ENCODE results near the gene TRIM41.

Gene TRIM41

GRCh38 chr5:181173420-181174342 is 49.4 kb upstream of the TRIM41 start (continued):
- TF ChIP-seq ZNF335 (tag by site-specific recombination; conservative IDR thresholded peaks at IDR 0.05) (peak; percentile 39; the same call in 1 of the 2 replicates), ZNF391 (tag by site-specific recombination; IDR thresholded peaks at IDR 0.05; ENCODE audit: borderline replicate concordance, low read depth) (peak; percentile 14; the same call in 1 of the 2 replicates), ZNF501 (tag by site-specific recombination; IDR thresholded peaks at IDR 0.05) (peak; percentile 95; the same call in 1 of the 2 replicates), ZNF521 (tag by site-specific recombination; IDR thresholded peaks at IDR 0.05) (no peak), KLF8 (tag by site-specific recombination; IDR thresholded peaks at IDR 0.05) (peak; percentile 87), ZNF2 (tag by site-specific recombination; IDR thresholded peaks at IDR 0.05) (peak; percentile 98), ZNF449 (tag by site-specific recombination; IDR thresholded peaks at IDR 0.05) (peak; percentile 54; the same call in 1 of the 2 replicates), MEIS1 (CRISPR knock-in tag; IDR thresholded peaks at IDR 0.05; ENCODE audit: borderline replicate concordance) (no peak), ZNF792 (tag by site-specific recombination; IDR thresholded peaks at IDR 0.05) (no peak; the same call in 1 of the 2 replicates), ZNF530 (tag by site-specific recombination; IDR thresholded peaks at IDR 0.05; ENCODE audit: low read depth) (no peak), ZNF174 (tag by site-specific recombination; IDR thresholded peaks at IDR 0.05) (no peak), ZNF248 (tag by site-specific recombination; IDR thresholded peaks at IDR 0.05) (no peak), ZBTB8A (tag by site-specific recombination; IDR thresholded peaks at IDR 0.05) (peak; percentile 99), ZNF548 (tag by site-specific recombination; IDR thresholded peaks at IDR 0.05) (no peak), ZNF280C (tag by site-specific recombination; IDR thresholded peaks at IDR 0.05) (no peak), ZNF707 (tag by site-specific recombination; IDR thresholded peaks at IDR 0.05) (no peak), ZNF133 (tag by site-specific recombination; IDR thresholded peaks at IDR 0.05) (no peak), SCRT2 (tag by site-specific recombination; IDR thresholded peaks at IDR 0.05) (peak; percentile 8), TSHZ1 (tag by site-specific recombination; IDR thresholded peaks at IDR 0.05; ENCODE audit: borderline replicate concordance) (no peak; the same call in 1 of the 2 replicates), ZNF549 (tag by site-specific recombination; IDR thresholded peaks at IDR 0.05) (peak; percentile 82), ZSCAN4 (tag by site-specific recombination; IDR thresholded peaks at IDR 0.05) (peak; percentile 28; the same call in 1 of the 2 replicates), ZNF510 (tag by site-specific recombination; IDR thresholded peaks at IDR 0.05; ENCODE audit: insufficient replicate concordance) (peak; percentile 86), ZNF169 (tag by site-specific recombination; IDR thresholded peaks at IDR 0.05) (no peak), ZNF140 (tag by site-specific recombination; IDR thresholded peaks at IDR 0.05) (no peak), ZNF266 (tag by site-specific recombination; IDR thresholded peaks at IDR 0.05; ENCODE audit: low read depth) (no peak), ZNF558 (tag by site-specific recombination; IDR thresholded peaks at IDR 0.05) (peak; percentile 86)
- TF ChIP-seq, protein P1, sequence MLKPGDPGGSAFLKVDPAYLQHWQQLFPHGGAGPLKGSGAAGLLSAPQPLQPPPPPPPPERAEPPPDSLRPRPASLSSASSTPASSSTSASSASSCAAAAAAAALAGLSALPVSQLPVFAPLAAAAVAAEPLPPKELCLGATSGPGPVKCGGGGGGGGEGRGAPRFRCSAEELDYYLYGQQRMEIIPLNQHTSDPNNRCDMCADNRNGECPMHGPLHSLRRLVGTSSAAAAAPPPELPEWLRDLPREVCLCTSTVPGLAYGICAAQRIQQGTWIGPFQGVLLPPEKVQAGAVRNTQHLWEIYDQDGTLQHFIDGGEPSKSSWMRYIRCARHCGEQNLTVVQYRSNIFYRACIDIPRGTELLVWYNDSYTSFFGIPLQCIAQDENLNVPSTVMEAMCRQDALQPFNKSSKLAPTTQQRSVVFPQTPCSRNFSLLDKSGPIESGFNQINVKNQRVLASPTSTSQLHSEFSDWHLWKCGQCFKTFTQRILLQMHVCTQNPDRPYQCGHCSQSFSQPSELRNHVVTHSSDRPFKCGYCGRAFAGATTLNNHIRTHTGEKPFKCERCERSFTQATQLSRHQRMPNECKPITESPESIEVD (tag by site-specific recombination; IDR thresholded peaks at IDR 0.05), result 0 out of 2 replicates have a peak, but pooled peaks have one; percentile 51
